GM12865 (cell line): Measurements from ENCODE around the gene KTI12.

ENCODE experiments used
- DNase-seq: peaks from one replicate; pipeline ENCODE4 v3.0.0; 2010; ENCODE audit warnings: low read depth
- H3K4me3 ChIP-seq: 2 replicates; pipeline ENCODE4 v1.5.1; 2011; ENCODE audit warnings: mild to moderate bottlenecking, low read depth, low read length, control low read depth
- TF ChIP-seq, protein P1 (sequence below): IDR thresholded peaks from 2 replicates; pipeline ENCODE4 v1.5.1; 2011; ENCODE audit warnings: low read length, control low read depth, low read depth, inconsistent platforms; ENCODE audit not compliant: insufficient read depth; ENCODE audit errors: missing control alignments

KTI12 gene

DNA sequence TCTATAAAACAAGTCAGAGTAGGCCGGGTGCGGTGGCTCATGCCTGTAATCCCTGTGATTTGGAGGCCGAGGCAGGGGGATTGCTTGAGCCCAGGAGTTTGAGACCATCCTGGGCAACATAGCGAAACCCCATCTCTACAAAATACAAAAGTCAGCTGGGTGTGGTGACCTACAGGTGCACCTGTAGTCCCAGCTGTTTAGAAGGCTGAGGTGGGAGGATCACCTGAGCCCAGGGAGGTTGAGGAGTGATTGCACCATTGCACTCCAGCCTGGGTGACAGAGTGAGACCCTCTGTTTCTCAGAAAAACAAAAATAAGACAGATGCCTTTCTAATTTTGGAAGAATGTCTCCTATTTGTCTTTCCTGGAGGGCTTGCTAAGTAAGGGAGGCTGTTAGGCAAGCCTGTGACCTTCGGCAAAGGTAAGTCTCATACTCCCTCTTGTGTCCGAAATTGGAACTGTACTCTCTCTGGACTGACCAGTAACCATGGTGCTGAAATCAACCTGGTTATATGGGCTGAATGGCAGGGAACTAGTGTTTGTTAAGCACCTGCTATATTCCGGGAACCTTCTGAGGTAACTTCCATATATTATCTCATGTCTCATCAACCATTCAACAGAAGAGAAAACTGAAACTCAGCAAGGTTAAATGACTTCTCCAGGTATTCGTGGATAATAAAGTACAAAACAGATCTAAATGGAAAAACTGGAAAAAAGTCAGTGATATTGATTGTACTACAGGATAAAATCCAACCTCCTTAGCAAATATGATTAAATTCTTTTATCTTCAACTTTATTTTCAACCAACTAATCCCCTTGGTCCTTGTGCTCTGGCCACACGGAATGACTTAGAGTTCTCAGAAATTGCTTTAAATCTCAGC, 31.3 kb downstream of the KTI12 start:
- H3K4me3 ChIP-seq: no peak overlapping the region
- DNase-seq: peak; percentile 92
- TF ChIP-seq, protein P1, sequence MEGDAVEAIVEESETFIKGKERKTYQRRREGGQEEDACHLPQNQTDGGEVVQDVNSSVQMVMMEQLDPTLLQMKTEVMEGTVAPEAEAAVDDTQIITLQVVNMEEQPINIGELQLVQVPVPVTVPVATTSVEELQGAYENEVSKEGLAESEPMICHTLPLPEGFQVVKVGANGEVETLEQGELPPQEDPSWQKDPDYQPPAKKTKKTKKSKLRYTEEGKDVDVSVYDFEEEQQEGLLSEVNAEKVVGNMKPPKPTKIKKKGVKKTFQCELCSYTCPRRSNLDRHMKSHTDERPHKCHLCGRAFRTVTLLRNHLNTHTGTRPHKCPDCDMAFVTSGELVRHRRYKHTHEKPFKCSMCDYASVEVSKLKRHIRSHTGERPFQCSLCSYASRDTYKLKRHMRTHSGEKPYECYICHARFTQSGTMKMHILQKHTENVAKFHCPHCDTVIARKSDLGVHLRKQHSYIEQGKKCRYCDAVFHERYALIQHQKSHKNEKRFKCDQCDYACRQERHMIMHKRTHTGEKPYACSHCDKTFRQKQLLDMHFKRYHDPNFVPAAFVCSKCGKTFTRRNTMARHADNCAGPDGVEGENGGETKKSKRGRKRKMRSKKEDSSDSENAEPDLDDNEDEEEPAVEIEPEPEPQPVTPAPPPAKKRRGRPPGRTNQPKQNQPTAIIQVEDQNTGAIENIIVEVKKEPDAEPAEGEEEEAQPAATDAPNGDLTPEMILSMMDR: peak; percentile 90

- TF ChIP-seq, protein P1: no peak
- no peak for DNase-seq
- H3K4me3 ChIP-seq: no peak overlapping the region
These were observed 34.9 kb downstream of the KTI12 start for GRCh38 chr1:51998701-51999100.

- H3K4me3 ChIP-seq: no peak overlapping the region
- TF ChIP-seq, protein P1: no peak
- DNase-seq: no peak
These were observed 35.6 kb downstream of the KTI12 start for GRCh38 chr1:51997974-51998382.

DNA sequence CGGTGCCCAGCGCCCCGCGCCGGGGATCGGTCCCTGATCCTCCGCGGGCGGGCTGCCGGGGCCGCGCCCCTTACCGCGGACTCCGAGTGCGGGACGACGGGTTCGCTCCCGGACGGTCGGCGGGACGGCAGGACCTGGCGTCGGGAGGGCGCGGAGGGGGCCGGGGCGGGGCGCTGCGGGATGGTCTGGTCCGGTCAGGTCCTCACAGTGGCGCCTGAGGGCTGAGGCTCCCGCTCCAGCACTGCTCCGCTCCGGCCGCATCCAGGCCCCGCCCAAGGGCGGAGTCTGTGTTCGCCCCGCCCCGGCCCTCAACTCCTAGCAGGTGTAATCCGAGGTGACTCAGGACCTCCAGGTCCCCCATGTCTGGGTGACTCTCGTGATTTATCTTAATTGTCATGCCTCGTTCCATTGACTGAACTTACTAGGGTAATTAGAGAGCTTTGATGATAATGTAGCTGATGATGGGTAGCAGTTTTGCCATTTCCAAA, 43.1 kb downstream of the KTI12 start, which contains the start of gene RAB3B:
Gene RAB3B (minus strand): TSS at position 223 of the 488 bp plus-strand sequence. CDS start 13,583 bp downstream, outside the sequence.
- TF ChIP-seq, protein P1: no peak
- H3K4me3 ChIP-seq: peak within 1 kb of the TSS; percentile 17
- peak; percentile 68 for DNase-seq

GRCh38 chr1:51989582-51990477, 43.8 kb downstream of the KTI12 start:
- no peak for DNase-seq
- peak overlapping the region; percentile 17 for H3K4me3 ChIP-seq
- TF ChIP-seq, protein P1: no peak

DNA sequence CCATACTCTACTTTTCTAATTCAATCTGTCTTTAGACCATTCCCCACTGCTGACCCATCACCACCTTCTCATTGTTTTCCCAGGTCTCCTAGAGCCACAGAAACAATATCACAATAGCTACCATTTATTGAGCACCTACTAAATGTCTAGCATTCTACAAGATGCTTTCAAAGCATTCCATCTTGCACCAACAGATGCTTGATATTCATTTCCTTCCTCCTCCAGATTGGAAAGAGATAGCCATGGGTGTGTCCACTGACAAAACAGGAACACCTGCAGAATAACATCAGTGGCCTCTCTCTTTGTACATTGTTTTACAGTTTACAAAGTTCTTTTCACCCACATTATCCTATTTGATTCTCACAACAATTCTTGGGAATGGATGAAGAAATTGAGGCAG, 45.4 kb downstream of the KTI12 start:
- TF ChIP-seq, protein P1: no peak
- no peak overlapping the region for H3K4me3 ChIP-seq
- DNase-seq: no peak
